Endothelial cell of umbilical vein (primary cell): ENCODE data around the gene PLEKHF1. TPM values are rescaled to one million over a fixed set of nuclear protein-coding genes. Genes with fewer than 3 reads are reported as not detected.

Source experiments
- BruUV-seq: library from RNA; stranded (reverse); fragments of 400-500 nt; replicated peaks from 2 replicates; lab custom pipeline; 2021; lab: Mats Ljungman, UMichigan
- CTCF ChIA-PET: fragments of 300-600, 350-600 bp; sonication (Branson Sonifier 250); formaldehyde crosslinking; loops from one replicate; lab custom pipeline; 2021; ENCODE audit warnings: antibody characterized with exemption, inconsistent platforms; lab: Charles Lee
- POLR2A ChIA-PET: fragments of 300-600, 350-600 bp; sonication (Branson Sonifier 250); formaldehyde crosslinking; loops from one replicate; lab custom pipeline; 2021; ENCODE audit warnings: antibody characterized with exemption, inconsistent platforms; lab: Charles Lee
- DNase-seq: peaks from one replicate; pipeline ENCODE4 v3.0.0-alpha.2; 2011; ENCODE audit warnings: low read depth, low spot score
- FAIRE-seq: peaks from 2 replicates; lab custom pipeline; 2011; peaks lifted over from hg19 to GRCh38; lab: Jason Lieb, UNC
- H2AFZ ChIP-seq: 2 replicates; pipeline ENCODE4 v1.6.0; 2012; ENCODE audit warnings: low read depth, low read length, control low read depth, inconsistent platforms
- H3K27ac ChIP-seq: 2 replicates; pipeline ENCODE4 v1.5.1; 2011; ENCODE audit warnings: low read depth, mild to moderate bottlenecking, control low read depth, low read length, moderate library complexity; ENCODE audit not compliant: insufficient read depth
- H3K27me3 ChIP-seq, 2 experiments: 2 replicates each; pipeline versions ENCODE4 v1.6.0 to v1.6.1; 2011; ENCODE audit warnings: low read length in 2 of 2, mixed read lengths in 1 of 2; ENCODE audit not compliant: control insufficient read depth in 2 of 2, insufficient read depth in 2 of 2
- H3K36me3 ChIP-seq, 2 experiments: 2 replicates in 1 of 2; 3 replicates in 1 of 2; pipeline ENCODE4 v1.5.1; 2011; ENCODE audit warnings: low read length in 2 of 2, mild to moderate bottlenecking in 1 of 2, moderate library complexity in 1 of 2; ENCODE audit not compliant: control insufficient read depth in 2 of 2, insufficient read depth in 2 of 2; ENCODE audit errors: extremely low read depth in 1 of 2
- H3K4me1 ChIP-seq: 3 replicates; pipeline ENCODE4 v1.5.1; 2011; ENCODE audit warnings: mild to moderate bottlenecking, low read length; ENCODE audit not compliant: control insufficient read depth, insufficient read depth; ENCODE audit errors: extremely low read depth
- H3K4me2 ChIP-seq: 2 replicates; pipeline ENCODE4 v1.6.1; 2011; ENCODE audit warnings: low read length, control low read depth, mixed read lengths; ENCODE audit not compliant: insufficient read depth
- H3K4me3 ChIP-seq, 3 experiments: fragments of 200-600 bp in 1 of 3; sonication (generic), shearing (Covaris generic) in 1 of 3; replicated peaks in 1 of 3; 2 replicates each; pipeline ENCODE4 v1.5.1; 2011 to 2016; ENCODE audit warnings: control low read depth in 3 of 3, low read length in 3 of 3, mild to moderate bottlenecking in 2 of 3, inconsistent platforms in 1 of 3, low read depth in 1 of 3, moderate library complexity in 1 of 3; ENCODE audit not compliant: insufficient read depth in 1 of 3
- H3K79me2 ChIP-seq: 2 replicates; pipeline ENCODE4 v1.6.0; 2012; ENCODE audit warnings: low read length, inconsistent platforms; ENCODE audit not compliant: control insufficient read depth, insufficient read depth
- H3K9ac ChIP-seq: replicated peaks from 2 replicates; pipeline ENCODE3; 2011; ENCODE audit warnings: low read length, control low read depth; ENCODE audit not compliant: insufficient read depth; ENCODE audit errors: extremely low read depth
- H3K9me1 ChIP-seq: replicated peaks from 3 replicates; pipeline ENCODE4 v1.6.0; 2011; ENCODE audit warnings: mild to moderate bottlenecking, low read length; ENCODE audit not compliant: control insufficient read depth, insufficient read depth; ENCODE audit errors: extremely low read depth
- H3K9me3 ChIP-seq: replicated peaks from 2 replicates; pipeline ENCODE4 v1.5.1; 2012; ENCODE audit warnings: low read length, inconsistent platforms; ENCODE audit not compliant: control insufficient read depth, insufficient read depth
- H4K20me1 ChIP-seq: replicated peaks from 2 replicates; pipeline ENCODE3; 2011; ENCODE audit warnings: mild to moderate bottlenecking, low read length; ENCODE audit not compliant: control insufficient read depth, insufficient read depth; ENCODE audit errors: extremely low read depth
- CTCF ChIP-seq, 2 donors: IDR thresholded peaks; 1 replicate in 1 of 2; 2 replicates in 1 of 2; pipeline ENCODE4 v1.5.1; 2011; ENCODE audit warnings: low read length in 2 of 2, mild to moderate bottlenecking in 2 of 2, moderate library complexity in 2 of 2, control low read depth in 1 of 2, inconsistent platforms in 1 of 2, low read depth in 1 of 2; ENCODE audit not compliant: insufficient read depth in 1 of 2; ENCODE audit errors: extremely low read depth in 1 of 2
- EZH2 ChIP-seq: IDR thresholded peaks from 2 replicates; pipeline ENCODE4 v1.6.1; 2012; ENCODE audit warnings: borderline replicate concordance, low read depth, mild to moderate bottlenecking, moderate library complexity, low read length, inconsistent platforms; ENCODE audit not compliant: severe bottlenecking
- FOS ChIP-seq: IDR thresholded peaks from 2 replicates; pipeline ENCODE4 v1.6.1; 2011; ENCODE audit warnings: mild to moderate bottlenecking, low read length, moderate library complexity, borderline replicate concordance; ENCODE audit not compliant: insufficient read depth
- GATA2 ChIP-seq: IDR thresholded peaks from 2 replicates; pipeline ENCODE4 v1.7.0; 2011; ENCODE audit warnings: low read depth, mild to moderate bottlenecking, moderate library complexity, mixed read lengths, low read length; ENCODE audit not compliant: insufficient read length, insufficient read depth
- JUN ChIP-seq: IDR thresholded peaks from 2 replicates; pipeline ENCODE4 v1.6.1; 2011; ENCODE audit warnings: borderline replicate concordance, low read depth; ENCODE audit not compliant: insufficient read length, insufficient read depth
- MAX ChIP-seq: IDR thresholded peaks from 2 replicates; pipeline ENCODE4 v1.6.1; 2011; ENCODE audit not compliant: insufficient read depth, insufficient read length
- MYC ChIP-seq: IDR thresholded peaks from one replicate; pipeline ENCODE4 v1.6.1; 2011; ENCODE audit warnings: mild to moderate bottlenecking, low read depth, low read length
- POLR2A ChIP-seq: IDR thresholded peaks from 2 replicates; pipeline ENCODE4 v1.6.1; 2012; ENCODE audit warnings: low read depth, mild to moderate bottlenecking, control low read depth, low read length
- POLR2AphosphoS5 ChIP-seq: IDR thresholded peaks from 2 replicates; pipeline ENCODE4 v1.6.1; 2012; ENCODE audit warnings: low read depth, mild to moderate bottlenecking, control low read depth, low read length, moderate library complexity; ENCODE audit not compliant: insufficient read depth
- dilution Hi-C: fragments of 300-500 bp; cut with MboI; formaldehyde crosslinking; loops from one replicate; pipeline ENCODE4 v1.15.0; 2019; ENCODE audit warnings: low sequenced_read_pairs; ENCODE audit not compliant: extremely low pct_ligation_motif_present
- intact Hi-C: fragments of 100-400 bp; cut with micrococcal nuclease; formaldehyde crosslinking; loops from one replicate; pipeline ENCODE4 v1.10.0; 2022
- polyA plus RNA-seq, 4 experiments: library from polyadenylated mRNA; depleted of rRNA in 3 of 4; stranded (reverse) in 3 of 4; unstranded in 1 of 4; fragments of >200 nt; gene quantifications; 2 replicates each; pipeline versions ENCODE4 v1.2.1 to v1.2.3, GENCODE V29; 2011 to 2012; ENCODE audit warnings: missing spikeins in 1 of 4
- total RNA-seq: library from RNA; stranded (reverse); gene quantifications from 2 replicates; pipeline ENCODE4 v1.2.3, GENCODE V29; 2021

Gene PLEKHF1
- total and polyA plus RNA-seq, 2 donors (not counting 3 experiments of a cell fraction or from before 2014, with no cell fraction given), result 5.5 TPM

GRCh38 chr19:29681422-29682235 is 16.4 kb downstream of the PLEKHF1 start:
- ChIA-PET CTCF (interaction anchor here (0.6 to 2.0 kb wide), 6 partner anchors 10 to 71 kb away, joined by 3 to 9 read pairs (median 4); partner anchors contain the start of gene PLEKHF1), POLR2A (no interaction called here)
- Histone ChIP-seq H3K9me1 (no peaks in the 10 kb centered on the region), H2AFZ (no peak overlapping the region), H3K27me3 (no peaks in the 10 kb centered on the region), H3K4me2 (no peak overlapping the region), H3K4me3 (no peak overlapping the region), H3K27ac (no peak overlapping the region), H3K9me3 (no peaks in the 10 kb centered on the region), H3K4me1 (peaks cover 6% of the 10 kb centered on the region), H4K20me1 (no peaks in the 10 kb centered on the region), H3K9ac (no peak overlapping the region), H3K36me3 (no peaks in the 10 kb centered on the region), H3K79me2 (no peaks in the 10 kb centered on the region)
- FAIRE-seq, result no peak
- intact Hi-C loops (no loop called here), dilution Hi-C loops (no loop called here)
- TF ChIP-seq MAX (no peak), MYC (no peak), GATA2 (no peak), POLR2AphosphoS5 (no peak), CTCF (IDR thresholded peaks at IDR 0.05; ENCODE audit: extremely low read depth in 1 of 2, insufficient read depth in 1 of 2, low read depth in 1 of 2, low read length in 2 of 2) (no peak), EZH2 (no peak), POLR2A (no peak), JUN (no peak), FOS (no peak)
- BruUV-seq, result no TSS peak
- no peak for DNase-seq
